Measurements from ENCODE around the gene REXO5.

DNA sequence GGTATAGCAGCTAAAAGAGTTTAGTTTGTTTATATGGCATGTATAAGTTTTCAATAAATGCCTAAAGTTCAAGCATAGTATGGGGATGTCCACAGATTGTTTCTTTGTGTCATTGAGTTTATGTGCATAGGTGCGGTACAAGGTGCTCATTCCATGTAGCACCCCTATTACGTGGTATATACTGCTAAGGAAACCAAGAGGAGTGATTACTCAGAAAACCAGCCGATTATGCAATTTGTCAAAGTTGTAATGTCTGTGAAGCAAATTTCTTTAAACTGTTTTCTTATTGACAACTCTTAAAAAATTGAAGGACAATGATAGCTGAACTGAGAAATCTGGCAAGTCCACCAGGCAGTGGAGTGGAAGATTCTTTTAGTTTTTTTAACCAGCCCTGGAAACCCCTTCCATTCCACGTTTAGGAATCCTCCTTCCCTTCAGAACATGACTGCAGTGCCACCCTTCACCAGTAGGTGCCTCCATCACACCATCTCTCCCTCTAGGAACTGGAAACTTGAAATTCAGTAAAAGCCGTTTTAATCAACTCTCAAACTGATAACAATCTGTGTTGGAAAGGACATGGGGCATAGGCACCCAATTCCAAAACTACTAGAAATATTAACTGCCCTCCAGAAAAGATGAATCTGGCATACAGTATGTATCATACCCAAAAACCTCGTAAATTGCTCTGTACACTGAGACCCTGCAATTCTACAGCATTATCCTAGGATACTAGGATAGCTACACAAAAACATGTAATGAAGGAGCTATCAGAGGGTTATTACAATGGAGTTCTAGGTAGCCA lies 43.5 kb downstream of the REXO5 start:
- TF ChIP-seq, protein P1, sequence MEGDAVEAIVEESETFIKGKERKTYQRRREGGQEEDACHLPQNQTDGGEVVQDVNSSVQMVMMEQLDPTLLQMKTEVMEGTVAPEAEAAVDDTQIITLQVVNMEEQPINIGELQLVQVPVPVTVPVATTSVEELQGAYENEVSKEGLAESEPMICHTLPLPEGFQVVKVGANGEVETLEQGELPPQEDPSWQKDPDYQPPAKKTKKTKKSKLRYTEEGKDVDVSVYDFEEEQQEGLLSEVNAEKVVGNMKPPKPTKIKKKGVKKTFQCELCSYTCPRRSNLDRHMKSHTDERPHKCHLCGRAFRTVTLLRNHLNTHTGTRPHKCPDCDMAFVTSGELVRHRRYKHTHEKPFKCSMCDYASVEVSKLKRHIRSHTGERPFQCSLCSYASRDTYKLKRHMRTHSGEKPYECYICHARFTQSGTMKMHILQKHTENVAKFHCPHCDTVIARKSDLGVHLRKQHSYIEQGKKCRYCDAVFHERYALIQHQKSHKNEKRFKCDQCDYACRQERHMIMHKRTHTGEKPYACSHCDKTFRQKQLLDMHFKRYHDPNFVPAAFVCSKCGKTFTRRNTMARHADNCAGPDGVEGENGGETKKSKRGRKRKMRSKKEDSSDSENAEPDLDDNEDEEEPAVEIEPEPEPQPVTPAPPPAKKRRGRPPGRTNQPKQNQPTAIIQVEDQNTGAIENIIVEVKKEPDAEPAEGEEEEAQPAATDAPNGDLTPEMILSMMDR (IDR thresholded peaks at IDR 0.05): peak; percentile 95 to 99 (median 98)
- peak; percentile 10 for TF ChIP-seq POLR2AphosphoS5 (IDR thresholded peaks at IDR 0.05)
